GM18507 (cell line): ENCODE results near the gene IGFBP5.

Source experiments
- DNase-seq: peaks from one replicate; pipeline ENCODE4 v3.0.0; 2011; ENCODE audit warnings: low read depth; ENCODE audit not compliant: insufficient read length; ENCODE audit errors: extremely low spot score
- FAIRE-seq: peaks from 2 replicates; lab custom pipeline; 2011; peaks lifted over from hg19 to GRCh38; lab: Jason Lieb, UNC

IGFBP5 gene, protein sequence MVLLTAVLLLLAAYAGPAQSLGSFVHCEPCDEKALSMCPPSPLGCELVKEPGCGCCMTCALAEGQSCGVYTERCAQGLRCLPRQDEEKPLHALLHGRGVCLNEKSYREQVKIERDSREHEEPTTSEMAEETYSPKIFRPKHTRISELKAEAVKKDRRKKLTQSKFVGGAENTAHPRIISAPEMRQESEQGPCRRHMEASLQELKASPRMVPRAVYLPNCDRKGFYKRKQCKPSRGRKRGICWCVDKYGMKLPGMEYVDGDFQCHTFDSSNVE

DNA sequence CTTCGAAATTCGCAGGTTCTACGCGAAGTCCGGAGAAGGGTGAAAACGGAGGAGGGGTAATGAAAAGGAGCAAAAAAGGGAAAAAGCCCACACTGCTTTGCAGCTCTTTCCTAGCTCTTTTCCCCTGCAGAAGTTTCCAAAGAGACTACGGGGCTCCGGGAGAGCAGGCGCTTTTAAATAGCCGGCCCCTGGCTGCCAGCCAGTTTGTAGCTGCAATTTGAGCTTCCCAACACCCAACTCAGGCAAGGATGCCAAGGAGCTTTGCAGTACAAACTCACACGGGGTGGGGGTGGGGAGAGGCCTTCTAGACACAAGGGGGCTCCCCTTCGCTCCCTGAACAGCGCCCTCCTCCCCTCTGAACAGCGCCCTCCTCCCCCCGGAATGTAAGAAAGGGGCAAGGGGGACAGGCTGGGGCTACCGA lies at the start of gene IGFBP5:
TSS of gene IGFBP5 (minus strand) at position 149 of the 421 bp plus-strand sequence. CDS start 774 bp downstream, outside the sequence.
- FAIRE-seq (no peak), DNase-seq (no peak)

DNA sequence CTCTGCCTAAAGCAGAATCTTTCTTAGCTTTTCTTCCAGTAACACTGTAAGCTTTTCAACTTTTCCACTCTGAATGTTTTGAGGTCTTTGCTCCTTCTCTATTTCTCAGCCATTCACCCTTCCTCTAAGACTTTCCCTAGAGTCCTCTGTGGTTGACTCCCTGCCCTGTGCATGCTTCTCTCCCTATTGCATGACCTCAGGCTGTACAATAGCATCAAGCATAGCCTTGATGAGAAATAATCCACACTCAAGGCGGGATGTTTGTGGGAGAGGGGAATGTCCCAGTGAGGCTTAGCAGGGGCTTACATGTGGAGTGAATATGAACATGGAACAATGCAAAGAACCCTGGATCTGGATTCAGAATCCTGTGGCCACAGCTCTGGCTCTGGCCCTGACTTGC lies 48.4 kb upstream of the IGFBP5 start:
- no peak for FAIRE-seq
- no peak for DNase-seq

DNA sequence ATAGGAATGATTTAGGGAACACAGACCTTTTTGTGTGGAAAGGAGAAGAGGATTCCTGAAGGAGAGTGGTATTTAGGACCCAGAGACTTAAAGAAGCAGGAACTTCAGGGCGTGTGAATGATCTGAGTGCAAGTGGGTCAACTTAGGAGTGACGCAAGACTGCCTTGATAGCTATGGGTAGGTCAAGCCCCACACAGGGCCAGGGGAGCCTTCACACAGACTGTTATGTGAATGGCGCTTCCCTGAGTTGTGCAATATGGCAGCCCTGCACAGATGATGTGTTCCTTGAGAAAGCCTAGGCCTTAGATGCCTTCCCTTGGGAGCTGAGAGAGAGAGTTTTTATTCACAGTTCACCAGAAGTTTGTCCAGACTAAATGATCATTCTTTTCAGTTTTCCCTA lies 47.1 kb upstream of the IGFBP5 start:
- no peak for FAIRE-seq
- no peak for DNase-seq

DNA sequence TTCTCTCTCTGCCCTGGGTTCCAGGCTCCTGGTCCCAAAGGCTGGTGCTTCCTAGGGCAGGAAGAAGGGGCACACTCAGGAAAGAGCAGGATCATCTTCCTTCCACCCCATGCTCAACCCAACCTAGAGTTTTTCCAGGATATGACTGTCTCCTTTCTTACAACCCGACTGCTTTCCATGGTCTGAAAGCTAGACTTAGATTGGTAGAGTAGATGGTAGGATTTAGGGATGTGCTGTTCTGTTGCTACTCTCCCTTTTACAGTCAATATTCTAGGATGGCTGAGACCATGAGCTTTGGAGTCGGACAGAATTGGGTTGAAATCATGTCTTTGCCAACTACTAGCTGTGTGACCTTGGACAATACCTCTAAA lies 45.9 kb upstream of the IGFBP5 start:
- DNase-seq: no peak
- no peak for FAIRE-seq

DNA sequence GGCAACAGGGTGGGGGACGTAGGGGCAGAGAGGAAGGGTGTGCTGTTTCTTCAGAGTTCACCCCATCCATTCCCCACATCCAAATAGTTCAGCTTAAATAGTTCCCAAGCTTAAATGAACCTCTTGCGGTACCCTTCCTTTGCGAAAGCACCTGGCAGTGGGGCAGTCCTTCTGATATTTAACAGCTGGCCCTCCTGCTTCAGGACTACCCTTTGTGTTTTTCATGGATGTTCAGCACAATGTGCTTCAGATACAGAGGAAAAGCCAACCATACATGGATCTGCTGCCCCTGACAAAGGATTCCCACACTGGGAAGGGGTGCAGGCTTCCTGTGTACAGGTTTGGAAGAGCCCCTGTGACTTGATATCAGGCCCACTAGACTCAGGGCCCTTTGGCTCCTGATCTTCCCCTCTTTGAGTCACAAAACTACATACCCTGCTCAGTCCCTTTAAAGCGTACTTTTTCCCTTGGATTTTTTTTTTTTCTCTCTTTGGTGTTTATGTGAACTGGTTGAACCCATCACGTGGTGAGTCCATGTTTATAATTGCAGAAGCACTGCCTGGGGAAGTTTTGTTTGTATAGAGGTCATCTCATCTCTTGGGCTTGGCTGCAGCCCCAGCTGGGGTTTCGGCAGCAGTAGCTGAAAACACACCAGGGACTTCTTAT lies 45.3 kb upstream of the IGFBP5 start:
- DNase-seq (no peak), FAIRE-seq (no peak)

DNA sequence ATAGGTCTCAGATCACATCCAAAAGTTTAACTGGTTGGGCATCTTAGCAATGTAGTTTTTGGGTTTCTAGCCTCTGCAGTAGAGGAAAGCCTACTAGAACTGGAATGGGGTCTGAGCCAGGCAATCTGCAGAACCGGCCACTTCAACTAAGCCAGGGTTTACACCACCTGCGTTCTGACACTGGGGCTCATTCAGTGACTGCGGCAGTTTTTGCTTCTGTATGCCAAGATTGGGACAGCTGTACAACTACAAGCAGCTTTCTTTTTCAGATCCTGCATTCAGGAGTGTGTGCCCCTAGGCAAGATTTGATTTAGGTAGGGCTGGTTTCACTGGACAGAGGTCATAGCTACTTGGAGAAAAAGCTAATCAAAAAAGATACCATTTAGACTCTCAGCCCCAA lies 43.7 kb upstream of the IGFBP5 start:
- FAIRE-seq (no peak), DNase-seq (no peak)

DNA sequence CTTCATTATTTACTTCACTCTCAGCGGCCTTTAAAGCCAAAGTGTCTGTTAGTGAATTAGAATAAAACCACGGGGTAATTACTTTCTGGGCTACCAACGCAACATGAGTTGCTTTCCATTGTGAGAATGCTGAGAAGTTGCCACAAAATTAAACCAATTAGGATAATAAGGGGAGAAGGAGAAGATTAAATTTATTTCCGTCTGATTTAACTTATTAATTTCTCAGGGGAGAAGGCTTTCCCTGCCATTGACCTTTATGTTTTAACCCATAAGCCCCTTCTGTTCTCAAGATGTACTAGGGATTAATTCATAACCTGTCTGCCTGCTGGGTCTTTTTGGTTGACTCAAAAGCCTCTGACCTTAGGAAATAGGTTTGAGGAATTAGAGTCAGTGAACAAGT lies 42.3 kb upstream of the IGFBP5 start:
- FAIRE-seq (no peak), DNase-seq (no peak)

DNA sequence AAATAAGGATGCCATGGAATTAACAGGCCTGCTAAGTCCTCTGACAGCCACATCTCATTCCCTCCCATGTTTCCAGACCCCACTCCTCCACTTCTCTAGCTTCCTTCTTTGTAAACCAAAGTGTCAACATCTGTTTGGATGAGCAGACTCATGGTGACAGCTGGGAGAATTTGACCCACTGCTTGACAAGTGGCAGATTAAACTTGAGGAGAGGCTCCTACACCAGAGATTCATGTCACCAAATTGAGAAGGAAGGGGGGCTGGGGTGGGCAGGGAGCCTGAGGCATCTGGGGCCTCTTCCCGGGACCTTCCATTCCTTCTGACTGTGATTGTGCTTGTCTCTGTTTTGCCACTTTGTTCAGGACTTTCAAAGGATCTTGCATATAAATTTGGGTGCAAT lies 41.0 kb upstream of the IGFBP5 start:
- FAIRE-seq: no peak
- no peak for DNase-seq

DNA sequence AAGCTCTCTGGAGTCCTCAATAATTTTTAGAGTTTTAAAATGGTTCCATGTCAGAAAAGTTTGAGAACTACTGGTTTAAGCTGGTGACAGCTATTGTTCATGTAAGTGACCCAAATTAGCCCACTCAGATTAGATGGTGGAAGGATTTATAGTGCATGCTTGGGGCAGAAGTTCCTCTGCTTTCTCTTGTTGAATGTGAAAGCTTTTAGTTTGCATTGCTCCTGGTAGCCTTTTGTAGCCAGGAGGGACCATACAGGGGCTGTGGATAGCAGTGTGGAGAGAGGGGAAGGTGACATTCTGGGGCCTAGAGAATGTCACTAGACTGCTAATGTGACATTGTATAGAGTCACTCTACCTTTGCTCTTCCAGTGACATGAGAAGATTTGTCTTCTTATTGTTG lies 40.3 kb upstream of the IGFBP5 start:
- FAIRE-seq (no peak), DNase-seq (no peak)

DNA sequence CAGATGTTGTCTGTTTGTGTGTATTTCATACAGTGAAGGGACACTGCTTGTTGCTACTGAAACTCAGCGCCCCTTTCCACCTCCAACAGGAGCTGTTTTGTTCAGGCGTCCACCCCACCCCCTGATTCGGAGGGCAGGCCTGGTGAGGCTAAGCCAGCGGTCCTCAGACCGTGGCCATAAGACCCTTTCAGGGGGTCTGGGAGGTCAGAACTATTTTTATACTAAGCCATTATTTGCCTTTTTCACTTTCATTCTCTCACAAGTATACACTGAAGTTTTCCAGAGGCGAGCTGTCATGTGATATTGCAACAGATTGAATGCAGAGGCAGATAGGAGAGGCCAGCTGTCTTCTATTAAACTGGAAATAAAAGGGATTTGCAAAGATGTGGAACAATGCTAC lies 39.7 kb upstream of the IGFBP5 start:
- FAIRE-seq: no peak
- no peak for DNase-seq

DNA sequence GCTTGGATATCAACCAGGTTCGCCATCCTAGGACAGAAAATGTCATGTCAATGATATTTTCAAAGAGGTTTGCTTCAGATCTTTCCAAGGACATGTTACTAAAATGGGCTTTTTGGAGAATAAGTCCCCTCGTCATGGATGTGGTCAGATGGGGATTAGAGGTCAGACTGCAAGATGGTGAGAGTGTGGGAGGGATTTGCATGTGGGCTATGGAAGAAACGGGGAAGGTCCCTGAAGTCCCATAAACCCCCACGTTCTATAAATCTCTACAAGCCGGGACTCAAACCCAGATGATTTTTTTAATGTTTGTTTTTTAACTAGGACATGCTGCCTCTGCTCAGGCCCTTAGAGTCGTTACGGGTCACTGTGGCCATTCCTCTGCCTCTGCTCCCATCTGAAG lies 37.7 kb upstream of the IGFBP5 start:
- no peak for DNase-seq

DNA sequence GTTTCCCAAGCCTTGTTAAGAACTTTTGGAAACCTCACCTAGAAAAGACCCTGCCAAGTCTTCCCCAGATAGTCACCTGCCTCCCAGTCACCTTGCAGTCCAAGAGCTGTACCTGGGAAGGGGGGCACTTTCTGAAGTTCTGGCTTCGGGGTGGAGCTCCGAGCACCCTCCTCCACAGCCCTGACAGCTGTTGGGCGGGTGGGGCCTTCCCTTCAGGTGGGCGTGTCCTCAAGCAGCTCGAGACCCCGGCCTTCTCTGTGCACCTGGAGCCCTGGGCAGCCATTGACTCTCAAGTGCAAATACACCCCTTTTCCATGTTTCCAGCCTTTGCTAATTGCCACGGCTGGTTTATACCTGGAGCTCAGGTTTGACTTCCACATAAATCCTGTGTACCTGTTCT lies 37.0 kb upstream of the IGFBP5 start:
- no peak for FAIRE-seq
- no peak for DNase-seq

More for the DNA sequence above, 37.7 kb upstream of the IGFBP5 start:
- no peak for FAIRE-seq

DNA sequence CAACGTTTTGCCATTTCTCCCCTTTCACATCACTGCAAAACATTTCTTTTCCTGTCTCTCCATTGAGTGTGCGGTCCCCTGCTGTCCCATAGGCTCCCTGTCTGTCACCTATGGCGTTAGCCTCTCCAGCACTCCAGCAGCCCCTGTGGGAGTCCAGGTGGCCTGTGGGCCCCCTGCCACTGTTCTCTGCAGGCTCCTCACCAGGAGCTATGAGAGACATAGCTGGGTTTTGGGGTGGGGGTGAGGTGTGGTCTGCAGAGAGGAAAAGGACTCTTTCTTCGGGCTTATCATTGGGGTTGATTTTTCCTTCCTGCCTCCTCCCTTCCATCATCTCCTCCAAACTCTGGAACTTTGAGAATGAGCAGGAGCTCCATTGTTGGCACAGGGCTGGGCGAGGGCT lies 36.1 kb upstream of the IGFBP5 start:
- FAIRE-seq: no peak
- no peak for DNase-seq

DNA sequence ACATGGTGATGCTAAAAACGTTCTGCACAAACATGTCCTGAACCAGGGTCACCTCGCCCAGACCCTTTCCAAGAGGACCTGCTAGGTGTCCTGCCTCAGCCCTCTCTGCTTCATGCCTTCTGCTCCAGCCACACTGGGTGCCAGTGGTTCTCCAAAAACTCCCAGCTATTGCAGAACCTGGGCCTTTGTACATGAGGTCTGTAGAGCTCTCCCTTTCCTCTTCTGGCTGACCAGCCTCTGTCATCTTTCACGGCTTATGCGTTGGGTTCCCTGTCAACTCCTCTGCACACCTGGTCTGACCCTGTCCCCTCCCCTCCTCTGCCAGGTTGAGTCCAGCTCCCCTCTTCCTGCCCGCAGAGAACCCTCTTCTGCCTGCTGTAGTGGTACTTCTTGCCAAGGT lies 35.5 kb upstream of the IGFBP5 start:
- DNase-seq (no peak), FAIRE-seq (no peak)

DNA sequence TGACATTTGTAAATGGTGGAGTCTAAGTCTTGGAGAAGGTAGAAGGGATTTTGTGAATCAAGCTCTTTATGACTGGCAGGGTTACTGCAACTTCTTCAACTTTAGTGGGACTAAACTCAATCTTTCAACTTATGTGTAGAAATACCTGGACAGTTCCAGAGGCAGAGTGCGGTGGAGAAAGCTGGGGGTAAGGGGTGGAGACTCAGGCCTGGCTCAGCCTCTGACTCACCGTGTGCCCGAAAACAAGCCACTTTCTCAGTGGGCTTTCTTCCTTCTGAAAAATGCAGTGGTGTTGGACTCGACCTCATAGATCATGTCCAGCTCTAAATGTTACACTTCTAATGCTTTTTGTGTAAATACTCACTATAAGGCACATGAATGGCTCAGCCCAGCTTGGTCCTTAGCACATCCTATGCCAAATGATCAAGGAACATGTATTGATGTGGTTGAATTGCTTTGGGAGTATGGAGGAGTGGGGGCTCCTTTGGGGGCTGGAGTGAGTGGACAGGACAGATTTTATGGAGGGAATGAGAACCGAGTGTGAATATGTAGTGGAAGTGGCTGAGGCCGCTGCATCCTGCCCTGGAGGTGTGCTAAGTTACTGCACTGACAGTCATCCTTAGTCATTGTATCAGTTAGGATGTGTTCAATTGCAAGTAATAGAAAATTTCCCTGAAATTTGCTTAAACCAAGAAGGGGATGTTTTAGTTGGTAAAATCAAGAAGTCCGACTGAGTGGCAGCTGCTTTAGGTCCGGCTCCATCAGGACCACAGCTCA lies 32.2 kb upstream of the IGFBP5 start:
- FAIRE-seq: no peak
- no peak for DNase-seq

DNA sequence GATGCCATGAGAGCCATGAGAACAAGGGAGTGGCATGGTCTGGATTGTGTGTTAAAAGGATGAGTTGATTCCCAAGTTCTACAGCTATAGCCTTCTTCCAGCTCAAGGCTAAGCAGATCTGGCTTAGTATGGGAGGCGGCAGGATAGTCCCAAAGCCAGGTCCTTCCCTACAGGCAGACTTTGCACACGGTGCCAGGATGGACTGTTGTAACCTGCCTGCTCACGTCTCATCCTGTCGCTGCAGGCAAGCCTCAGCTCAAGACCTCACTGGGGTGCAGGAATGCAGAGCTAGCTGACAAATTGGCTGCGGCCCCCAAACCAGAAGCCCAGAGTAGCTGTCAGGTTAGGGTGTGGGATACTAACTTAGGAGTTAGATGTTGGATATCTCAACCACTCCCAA lies 28.8 kb upstream of the IGFBP5 start:
- FAIRE-seq: no peak
- DNase-seq: no peak

DNA sequence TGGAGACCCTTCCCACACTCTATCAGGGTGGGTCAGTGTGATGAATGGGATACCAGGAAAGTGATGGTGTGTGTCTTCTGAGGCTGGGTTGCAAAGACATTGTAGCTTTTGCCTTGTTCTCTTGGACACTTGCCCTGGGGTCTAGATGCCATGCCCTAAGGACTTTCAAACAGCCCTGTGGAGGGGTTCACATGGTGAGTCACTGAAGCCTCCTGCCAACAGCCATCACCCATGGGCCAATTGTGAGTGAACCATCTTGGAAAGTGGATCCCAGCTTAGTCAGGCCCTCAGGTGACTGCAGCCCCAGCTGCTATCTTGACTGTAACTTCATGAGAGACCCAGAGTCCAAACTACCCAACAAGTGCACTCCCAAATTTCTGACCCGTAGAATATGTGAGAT lies 25.8 kb upstream of the IGFBP5 start:
- no peak for FAIRE-seq
- DNase-seq: no peak

DNA sequence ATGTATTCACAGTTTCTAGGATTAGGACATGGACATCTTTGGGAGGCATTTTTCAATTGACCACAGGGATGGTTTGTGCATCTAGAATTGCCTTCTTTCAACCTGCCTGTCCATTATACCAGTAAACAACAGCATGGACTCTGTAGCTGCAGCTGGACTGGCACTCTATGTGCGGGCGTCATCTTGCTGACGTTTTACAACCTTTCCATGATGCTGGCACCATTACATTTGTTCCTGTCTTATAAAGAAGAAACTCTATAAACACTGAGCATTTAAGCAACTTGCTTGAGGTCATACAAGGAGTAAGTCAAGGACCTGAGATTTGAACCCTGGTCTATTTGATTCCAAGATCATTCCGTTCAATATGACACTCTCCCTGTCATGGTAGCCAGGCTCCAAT lies 25.4 kb upstream of the IGFBP5 start:
- FAIRE-seq: no peak
- no peak for DNase-seq

DNA sequence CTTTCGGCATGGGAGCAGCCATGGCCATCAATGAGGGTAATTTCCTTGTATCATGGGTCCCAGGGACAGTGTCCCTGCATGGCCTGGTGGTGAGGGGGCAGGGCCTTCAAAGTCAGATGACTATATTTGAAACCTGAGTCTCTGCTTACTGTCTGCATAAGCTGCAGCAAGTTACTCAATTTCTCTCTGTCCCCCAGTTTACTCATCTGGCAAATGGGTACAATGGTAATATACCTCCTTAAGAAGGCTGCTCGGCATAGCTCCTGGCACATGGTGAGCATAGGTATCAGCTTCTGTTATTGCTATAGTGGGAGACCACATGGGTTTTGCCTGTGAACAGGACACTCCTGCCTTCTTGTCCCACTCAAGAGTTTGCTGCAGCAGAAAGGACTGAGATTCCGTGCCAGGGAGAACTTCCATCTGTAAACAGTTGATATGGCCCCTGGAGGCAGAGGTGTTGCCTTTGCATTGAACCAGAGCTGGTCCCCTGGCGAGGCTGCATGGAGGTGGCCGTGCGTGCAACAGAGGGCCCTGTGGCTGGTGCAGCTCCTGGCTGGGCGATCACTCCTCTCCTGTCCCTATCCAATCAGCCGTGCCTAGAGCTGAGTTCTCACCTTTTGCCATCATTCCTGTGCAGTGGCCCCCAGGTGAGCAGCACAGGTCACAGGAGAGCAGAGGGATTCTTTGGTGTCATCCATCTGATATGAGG lies 22.7 kb upstream of the IGFBP5 start:
- no peak for DNase-seq
- no peak for FAIRE-seq

DNA sequence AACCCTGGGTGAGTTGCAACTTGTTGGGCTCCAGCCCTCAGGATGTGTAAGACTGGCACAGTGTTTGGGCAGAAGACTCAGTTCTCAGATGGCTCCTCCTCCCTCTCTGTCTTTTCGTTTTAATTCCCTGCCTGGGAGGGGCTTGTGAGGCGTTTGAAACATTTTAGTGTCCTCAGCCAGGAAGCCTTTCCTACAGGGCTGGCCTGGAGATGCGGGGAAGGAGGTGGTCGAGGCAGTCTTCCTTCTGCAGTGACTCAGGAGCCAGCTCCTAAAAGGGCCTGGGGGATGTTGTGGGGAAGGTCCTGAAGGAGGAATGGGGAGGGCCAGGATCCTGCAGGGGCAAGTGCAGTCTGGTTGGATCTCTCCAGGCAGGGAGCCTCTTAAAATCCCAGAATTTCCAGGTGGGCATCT lies 22.1 kb upstream of the IGFBP5 start:
- no peak for FAIRE-seq
- no peak for DNase-seq
